ENCODE results near the gene TMED6. TPM values are rescaled to one million over a fixed set of nuclear protein-coding genes. Genes with fewer than 3 reads are reported as not detected.

TMED6 gene
- total and polyA plus RNA-seq, 2 experiments from 2014 or later = 0.29 TPM; not detected in 1

DNA sequence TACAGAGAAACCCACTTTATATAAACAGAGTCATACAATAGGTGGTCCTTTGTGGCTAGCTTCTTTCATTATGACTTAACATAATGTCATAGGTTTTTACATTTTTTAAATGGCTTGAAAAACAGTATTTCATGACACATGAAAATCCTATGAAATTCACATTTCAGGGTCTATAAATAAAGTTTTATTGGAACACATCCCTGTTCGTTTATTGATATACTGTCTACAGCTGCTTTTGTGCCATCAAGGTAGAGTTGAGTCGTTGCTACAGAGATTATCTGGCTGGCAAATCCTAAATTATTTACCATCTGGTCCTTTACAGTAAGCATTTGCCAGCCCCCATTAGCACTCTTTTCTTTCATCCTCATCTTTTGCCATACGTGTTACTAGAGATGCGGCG lies 38.1 kb downstream of the TMED6 start:
- H3K4me1 ChIP-seq (ENCODE audit: insufficient read depth) = 0 out of 2 replicates have a peak, but pooled peaks cover 3% of the 10 kb centered on the region
- Mint-ChIP-seq H3K27me3 (ENCODE audit: insufficient read depth, low read depth, poor library complexity) (peaks cover 11% of the 10 kb centered on the region), H3K4me1 (peaks cover 5% of the 10 kb centered on the region), H3K36me3 (ENCODE audit: low read depth) (peaks cover 32% of the 10 kb centered on the region), H3K4me3 (no peak overlapping the region), H3K9me3 (no peaks in the 10 kb centered on the region), H3K27ac (no peak overlapping the region)
- ATAC-seq = no peak
- H3K9me2 ChIP-seq (ENCODE audit: insufficient read depth) = no peaks in the 10 kb centered on the region
- H3K27ac ChIP-seq (ENCODE audit: low read depth) = no peak overlapping the region
- H3K4me2 ChIP-seq = no peak overlapping the region
- no peak for TF ChIP-seq CREB1 (CRISPR knock-in tag; IDR thresholded peaks at IDR 0.05; ENCODE audit: low read depth)
- no peak for TF ChIP-seq STAT1 (IDR thresholded peaks at IDR 0.05; ENCODE audit: unreplicated experiment)
- no peak for TF ChIP-seq NANOG (IDR thresholded peaks at IDR 0.05; ENCODE audit: borderline replicate concordance)
- no peak for TF ChIP-seq ZNF114 (CRISPR knock-in tag; IDR thresholded peaks at IDR 0.05)
- TF ChIP-seq, protein P1, sequence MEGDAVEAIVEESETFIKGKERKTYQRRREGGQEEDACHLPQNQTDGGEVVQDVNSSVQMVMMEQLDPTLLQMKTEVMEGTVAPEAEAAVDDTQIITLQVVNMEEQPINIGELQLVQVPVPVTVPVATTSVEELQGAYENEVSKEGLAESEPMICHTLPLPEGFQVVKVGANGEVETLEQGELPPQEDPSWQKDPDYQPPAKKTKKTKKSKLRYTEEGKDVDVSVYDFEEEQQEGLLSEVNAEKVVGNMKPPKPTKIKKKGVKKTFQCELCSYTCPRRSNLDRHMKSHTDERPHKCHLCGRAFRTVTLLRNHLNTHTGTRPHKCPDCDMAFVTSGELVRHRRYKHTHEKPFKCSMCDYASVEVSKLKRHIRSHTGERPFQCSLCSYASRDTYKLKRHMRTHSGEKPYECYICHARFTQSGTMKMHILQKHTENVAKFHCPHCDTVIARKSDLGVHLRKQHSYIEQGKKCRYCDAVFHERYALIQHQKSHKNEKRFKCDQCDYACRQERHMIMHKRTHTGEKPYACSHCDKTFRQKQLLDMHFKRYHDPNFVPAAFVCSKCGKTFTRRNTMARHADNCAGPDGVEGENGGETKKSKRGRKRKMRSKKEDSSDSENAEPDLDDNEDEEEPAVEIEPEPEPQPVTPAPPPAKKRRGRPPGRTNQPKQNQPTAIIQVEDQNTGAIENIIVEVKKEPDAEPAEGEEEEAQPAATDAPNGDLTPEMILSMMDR (conservative IDR thresholded peaks at IDR 0.05; ENCODE audit: low read depth in 2 of 2) = no peak
- TF ChIP-seq, protein P2, sequence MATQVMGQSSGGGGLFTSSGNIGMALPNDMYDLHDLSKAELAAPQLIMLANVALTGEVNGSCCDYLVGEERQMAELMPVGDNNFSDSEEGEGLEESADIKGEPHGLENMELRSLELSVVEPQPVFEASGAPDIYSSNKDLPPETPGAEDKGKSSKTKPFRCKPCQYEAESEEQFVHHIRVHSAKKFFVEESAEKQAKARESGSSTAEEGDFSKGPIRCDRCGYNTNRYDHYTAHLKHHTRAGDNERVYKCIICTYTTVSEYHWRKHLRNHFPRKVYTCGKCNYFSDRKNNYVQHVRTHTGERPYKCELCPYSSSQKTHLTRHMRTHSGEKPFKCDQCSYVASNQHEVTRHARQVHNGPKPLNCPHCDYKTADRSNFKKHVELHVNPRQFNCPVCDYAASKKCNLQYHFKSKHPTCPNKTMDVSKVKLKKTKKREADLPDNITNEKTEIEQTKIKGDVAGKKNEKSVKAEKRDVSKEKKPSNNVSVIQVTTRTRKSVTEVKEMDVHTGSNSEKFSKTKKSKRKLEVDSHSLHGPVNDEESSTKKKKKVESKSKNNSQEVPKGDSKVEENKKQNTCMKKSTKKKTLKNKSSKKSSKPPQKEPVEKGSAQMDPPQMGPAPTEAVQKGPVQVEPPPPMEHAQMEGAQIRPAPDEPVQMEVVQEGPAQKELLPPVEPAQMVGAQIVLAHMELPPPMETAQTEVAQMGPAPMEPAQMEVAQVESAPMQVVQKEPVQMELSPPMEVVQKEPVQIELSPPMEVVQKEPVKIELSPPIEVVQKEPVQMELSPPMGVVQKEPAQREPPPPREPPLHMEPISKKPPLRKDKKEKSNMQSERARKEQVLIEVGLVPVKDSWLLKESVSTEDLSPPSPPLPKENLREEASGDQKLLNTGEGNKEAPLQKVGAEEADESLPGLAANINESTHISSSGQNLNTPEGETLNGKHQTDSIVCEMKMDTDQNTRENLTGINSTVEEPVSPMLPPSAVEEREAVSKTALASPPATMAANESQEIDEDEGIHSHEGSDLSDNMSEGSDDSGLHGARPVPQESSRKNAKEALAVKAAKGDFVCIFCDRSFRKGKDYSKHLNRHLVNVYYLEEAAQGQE (IDR thresholded peaks at IDR 0.05; ENCODE audit: unreplicated experiment) = no peak
- TF ChIP-seq, protein P3, sequence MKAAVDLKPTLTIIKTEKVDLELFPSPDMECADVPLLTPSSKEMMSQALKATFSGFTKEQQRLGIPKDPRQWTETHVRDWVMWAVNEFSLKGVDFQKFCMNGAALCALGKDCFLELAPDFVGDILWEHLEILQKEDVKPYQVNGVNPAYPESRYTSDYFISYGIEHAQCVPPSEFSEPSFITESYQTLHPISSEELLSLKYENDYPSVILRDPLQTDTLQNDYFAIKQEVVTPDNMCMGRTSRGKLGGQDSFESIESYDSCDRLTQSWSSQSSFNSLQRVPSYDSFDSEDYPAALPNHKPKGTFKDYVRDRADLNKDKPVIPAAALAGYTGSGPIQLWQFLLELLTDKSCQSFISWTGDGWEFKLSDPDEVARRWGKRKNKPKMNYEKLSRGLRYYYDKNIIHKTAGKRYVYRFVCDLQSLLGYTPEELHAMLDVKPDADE (IDR thresholded peaks at IDR 0.05) = no peak
- DNase-seq (ENCODE audit: low spot score) = no peak
- H4K20me1 ChIP-seq (replicated peaks; ENCODE audit: insufficient read depth) = peaks cover 18% of the 10 kb centered on the region
- no peaks in the 10 kb centered on the region for H3K27me3 ChIP-seq (ENCODE audit: insufficient read depth)
- no peak overlapping the region for H3K4me3 ChIP-seq
- no peaks in the 10 kb centered on the region; the same call in 1 of the 2 replicates for H3K36me3 ChIP-seq (ENCODE audit: insufficient read depth)
- H2AFZ ChIP-seq = no peak overlapping the region
- H3F3A ChIP-seq (replicated peaks; ENCODE audit: low read depth) = peaks cover 5% of the 10 kb centered on the region; the same call in 1 of the 2 replicates
- peaks cover 26% of the 10 kb centered on the region for H3K79me2 ChIP-seq (replicated peaks; ENCODE audit: insufficient read depth)

Data from GM23338 (cell line).